ENCODE results near the gene ARHGAP26.
A peak's percentile ranks its signal among the peaks of the same experiment; 100 is the strongest.
"Not testable (repeated sequence)": the region's sequence is repeated elsewhere in the genome, so short reads cannot be mapped to it uniquely, and the experiment has no call there.

The ARHGAP26 gene

DNA sequence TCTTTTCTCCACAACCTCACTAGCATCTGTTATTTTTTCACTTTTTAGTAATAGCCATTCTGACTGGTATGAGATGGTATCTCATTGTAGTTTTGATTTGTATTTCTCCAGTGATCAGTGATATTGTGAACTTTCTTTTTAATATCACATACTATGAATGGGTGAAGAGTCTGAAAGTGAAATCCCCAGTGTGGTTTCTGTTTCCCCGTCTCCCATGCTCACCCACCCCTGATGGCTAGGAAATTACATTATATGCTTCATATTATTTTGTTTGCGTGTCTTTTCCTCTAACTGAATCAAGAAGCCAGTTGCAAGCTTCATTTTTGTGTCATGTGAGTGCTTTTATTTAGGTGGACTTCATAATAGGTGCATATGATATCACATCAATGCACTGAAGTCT is 171.1 kb downstream of the ARHGAP26 start:
- DNase-seq: no peak

DNA sequence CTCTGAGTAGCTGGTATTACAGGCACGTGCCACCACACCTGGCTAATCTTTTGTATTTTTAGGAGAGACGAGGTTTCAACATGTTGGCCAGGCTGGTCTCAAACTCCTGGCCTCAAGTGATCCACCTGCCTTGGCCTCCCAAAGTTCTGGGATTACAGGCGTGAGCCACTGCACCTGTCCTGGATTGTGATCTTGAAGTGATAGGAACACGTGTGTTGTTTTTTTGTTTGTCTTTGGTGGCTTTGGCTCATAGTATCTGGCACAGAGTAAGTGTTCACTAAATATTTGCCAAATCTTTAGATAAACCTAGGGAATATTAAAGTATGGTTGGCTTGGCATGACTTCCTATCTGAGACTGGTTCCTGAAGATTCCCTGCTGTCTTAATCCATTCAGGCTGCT is 172.7 kb downstream of the ARHGAP26 start:
- DNase-seq: no peak

GRCh38 chr5:142944140-142944539 is 174.0 kb downstream of the ARHGAP26 start:
- no peak for DNase-seq

GRCh38 chr5:142945321-142945720 is 175.1 kb downstream of the ARHGAP26 start:
- DNase-seq: no peak

DNA sequence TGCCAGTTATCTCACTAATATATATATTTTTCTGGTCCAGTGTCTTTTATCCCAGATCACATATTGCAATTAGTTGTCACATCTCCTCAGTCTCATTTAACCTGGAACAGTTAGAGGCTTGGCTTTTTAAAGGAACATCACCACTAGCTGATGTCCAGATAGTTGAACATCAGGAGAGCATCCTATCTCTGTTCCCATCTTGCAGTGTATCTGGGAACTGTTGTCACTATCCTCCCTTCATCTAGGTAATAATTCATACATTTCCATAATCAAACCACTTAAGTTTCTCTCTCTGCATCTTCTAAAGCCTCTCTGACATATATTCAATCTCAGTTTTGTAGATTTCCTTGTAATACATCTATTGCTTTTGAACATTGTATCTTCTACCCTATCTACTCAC is 175.7 kb downstream of the ARHGAP26 start:
- DNase-seq: no peak

DNA sequence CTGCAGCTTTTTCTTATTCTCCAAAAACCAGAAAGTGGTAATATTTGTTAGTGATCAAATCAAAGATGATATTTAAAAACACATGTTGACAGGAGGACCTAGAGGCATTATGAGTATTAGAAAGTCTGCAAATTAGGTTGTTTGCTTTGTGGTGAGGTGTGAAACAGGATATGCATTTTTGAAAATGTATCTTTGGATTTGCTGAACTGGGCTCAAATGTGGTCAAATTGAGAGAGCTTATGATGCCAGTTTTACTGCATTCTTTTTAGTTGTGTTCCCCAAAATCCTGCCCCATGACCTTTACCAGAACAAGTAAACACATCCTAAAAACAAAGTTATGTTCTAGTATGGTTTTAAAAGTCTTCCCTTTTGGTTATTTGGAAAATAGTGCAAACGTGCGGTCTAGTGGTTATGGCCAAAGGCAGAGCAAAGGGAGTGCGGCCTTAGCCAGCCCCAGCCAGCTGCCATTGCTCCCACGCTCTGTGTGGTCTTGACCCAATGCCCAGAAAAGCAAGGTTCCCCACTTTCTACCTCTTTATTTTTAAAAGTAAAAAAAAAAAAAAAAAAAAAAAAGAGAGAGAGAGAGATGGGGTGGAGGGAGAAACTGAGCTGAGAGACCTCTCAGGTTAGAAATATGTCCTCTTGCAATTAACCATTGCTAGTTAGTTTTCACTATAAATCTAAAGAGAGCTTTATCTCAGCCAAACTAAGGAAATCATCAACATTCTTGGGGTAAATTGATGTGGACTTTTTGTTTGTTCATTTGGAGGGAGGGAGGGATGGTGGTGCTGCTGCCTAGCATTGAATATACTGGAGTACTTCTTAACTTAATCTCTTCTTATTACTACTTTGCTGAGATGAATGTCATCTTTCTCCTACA is 176.6 kb downstream of the ARHGAP26 start:
- DNase-seq: no peak

- no peak for DNase-seq
Observed at GRCh38 chr5:142947427-142947709, 177.2 kb downstream of the ARHGAP26 start.

- DNase-seq: no peak
Observed at GRCh38 chr5:142952229-142952628, 182.1 kb downstream of the ARHGAP26 start.

DNA sequence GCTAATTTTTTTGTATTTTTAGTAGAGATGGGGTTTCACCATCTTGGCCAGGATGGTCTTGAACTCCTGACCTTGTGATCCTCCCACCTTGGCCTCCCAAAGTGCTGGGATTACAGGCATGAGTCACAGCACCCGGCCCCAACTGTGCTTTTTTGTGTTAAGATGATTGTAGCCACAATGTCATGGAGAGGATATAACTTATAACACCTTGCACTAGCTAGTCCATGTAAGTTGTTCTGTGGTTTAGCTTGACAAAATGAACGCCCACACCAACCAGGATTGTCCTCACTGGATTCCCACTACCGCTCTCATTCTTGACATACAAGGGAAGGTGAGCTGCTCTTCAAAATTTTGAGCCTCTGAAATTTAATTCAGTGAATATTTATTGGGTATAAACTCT is 182.7 kb downstream of the ARHGAP26 start:
- DNase-seq: not testable (repeated sequence)

GRCh38 chr5:142954455-142954854 is 184.3 kb downstream of the ARHGAP26 start:
- no peak for DNase-seq

DNA sequence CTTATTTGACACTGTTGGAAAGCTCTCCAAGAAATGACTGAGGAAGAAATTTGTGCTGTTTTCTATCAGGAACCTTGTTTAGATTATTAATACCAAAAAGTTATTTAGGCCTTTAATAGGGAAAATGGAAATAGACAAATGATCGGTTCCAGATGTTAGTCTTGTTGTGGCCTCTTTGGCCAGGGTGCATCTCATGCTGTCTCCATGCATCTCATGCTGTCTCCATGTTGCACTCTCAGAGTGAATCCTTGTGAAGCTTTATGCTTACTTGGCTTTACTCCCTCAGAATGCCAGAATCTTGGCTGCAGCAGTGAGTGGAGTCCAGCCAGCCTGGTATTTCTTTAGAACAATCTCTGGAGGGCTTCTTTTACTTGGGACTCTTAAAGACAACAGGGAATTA is 185.5 kb downstream of the ARHGAP26 start:
- DNase-seq: no peak

DNA sequence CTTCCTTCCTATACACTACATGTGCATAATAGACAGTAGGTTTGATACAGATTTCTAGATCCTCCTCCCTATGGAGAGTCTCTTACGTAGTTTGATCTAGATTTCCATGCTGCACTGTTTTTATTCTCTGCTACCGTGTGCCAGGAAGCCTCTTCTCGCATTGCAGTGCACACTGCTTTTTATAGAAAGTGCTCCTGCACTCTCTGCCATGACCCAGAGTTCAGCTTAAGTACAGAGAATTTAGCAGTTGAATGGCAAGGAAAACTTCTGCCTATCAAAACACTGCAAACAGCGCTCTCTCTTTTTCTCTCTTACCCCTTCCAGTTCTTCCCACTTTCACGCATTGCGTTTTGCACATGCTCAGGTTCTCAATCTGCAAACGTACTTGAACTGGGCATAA is 187.4 kb downstream of the ARHGAP26 start:
- no peak for DNase-seq

DNA sequence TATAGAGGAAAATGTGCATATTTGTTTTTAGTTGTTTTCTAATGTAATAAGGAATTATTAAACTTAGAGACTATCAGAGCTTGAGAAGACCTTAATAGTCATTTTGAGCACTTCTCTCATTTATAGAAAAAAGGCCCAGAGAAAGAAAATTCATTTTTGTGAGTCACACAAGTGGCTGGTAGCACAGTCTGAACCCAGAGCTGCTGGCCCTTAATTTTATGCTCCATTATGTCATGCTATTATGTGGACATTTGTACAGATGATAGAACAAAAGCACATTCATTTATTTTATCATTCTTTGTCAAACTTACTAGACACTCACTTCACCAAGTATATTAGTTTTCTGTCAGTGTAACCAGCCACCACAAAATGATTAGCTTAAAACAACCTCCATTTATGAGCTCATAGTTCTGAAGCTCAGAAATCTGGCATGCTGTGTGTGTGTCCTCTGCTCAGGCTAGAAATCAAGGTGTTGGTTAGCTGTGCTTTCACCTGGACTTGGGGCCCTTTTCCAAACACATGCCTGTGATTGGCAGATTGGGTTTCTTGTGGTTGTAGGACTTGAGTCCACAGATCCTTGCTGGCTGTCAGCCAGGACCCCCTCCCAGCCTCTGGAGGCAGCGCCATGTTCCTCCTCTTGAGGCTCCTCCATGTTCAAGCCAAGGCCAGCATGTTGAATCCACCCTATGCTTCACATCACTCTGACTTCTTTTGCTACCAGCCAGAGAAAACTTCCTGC is 188.9 kb downstream of the ARHGAP26 start:
- DNase-seq: no peak

DNA sequence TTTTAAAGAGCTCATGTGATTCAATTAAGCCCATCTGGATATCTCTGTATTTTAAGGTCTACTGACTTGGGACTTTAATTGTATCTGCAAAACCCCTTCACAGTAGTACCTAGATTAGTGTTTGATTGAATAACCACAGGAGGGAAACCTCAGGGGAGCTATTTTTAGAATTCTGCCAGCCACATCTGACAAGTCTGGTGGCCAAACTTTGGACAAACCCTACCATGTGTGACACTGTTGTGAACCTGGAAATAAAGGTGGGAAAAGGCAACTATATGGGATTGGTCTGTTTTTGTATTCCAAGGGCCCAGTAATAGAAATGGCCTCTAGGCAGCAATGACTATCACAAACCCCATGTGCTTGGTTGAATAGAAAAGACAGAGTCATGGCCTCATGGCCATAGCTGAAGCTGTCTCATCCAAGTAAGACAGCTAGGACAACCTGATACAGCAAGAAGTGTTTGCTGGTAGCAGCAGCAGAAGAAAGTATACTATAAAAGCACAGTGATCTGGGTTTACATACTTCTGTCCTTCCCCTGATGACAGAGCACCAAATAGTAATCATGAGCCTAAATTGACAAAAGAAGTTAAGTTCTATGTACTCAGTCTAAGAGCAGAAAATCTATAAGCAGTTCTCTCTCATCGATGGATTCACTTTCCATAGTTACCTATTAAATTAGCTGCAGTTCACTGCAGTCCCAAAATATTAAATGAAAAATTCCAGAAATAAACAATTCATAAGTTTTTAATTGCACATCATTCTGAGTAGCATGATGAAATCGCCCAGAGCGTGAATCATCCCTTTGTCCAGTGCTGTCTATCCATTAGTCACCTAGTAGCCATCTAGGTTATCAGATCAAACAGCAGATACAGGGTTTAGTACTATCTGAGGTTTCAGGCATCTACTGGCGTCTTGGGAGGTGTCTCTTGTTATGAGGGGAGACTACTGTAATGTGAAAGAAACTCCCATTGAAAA is 189.8 kb downstream of the ARHGAP26 start:
- DNase-seq: peak; percentile 20

GRCh38 chr5:142961440-142962173 is 191.4 kb downstream of the ARHGAP26 start:
- DNase-seq: no peak

GRCh38 chr5:142962174-142962533 is 192.0 kb downstream of the ARHGAP26 start:
- DNase-seq: no peak

GRCh38 chr5:142965258-142966120 is 195.3 kb downstream of the ARHGAP26 start:
- not testable (repeated sequence) for DNase-seq

DNA sequence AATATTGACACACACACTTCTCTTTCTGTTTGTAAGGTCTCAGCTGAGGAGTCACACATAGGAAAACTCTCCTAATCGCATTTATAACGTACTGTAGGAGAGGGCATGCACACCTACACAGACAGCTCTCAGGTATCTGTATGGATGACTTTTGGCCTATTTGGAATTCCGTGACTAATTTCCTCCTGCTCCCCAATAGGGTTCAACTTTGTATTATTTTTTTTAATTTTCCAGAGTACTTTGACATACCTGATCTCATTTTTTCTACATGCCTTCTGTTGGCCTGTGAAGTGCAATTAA is 195.9 kb downstream of the ARHGAP26 start:
- DNase-seq: no peak

DNA sequence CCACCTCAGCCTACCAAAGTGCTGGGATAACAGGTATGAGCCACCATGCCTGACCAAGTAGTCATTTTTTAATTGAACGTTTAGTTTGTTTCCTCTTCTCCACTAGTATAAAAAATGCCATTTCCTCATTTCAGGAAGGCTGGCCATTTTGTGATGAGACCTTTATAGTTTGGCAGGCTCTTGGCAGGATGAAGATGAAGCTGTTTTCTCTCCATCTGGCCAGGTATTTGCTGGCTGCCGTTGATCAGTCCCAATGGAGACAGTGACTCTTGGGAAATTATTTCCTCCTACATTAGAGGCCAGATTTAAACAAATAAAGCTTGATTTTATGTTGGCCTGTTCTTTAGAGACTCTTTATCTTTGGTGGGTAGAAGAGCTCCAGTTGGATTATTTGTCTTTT is 199.0 kb downstream of the ARHGAP26 start:
- DNase-seq: no peak

DNA sequence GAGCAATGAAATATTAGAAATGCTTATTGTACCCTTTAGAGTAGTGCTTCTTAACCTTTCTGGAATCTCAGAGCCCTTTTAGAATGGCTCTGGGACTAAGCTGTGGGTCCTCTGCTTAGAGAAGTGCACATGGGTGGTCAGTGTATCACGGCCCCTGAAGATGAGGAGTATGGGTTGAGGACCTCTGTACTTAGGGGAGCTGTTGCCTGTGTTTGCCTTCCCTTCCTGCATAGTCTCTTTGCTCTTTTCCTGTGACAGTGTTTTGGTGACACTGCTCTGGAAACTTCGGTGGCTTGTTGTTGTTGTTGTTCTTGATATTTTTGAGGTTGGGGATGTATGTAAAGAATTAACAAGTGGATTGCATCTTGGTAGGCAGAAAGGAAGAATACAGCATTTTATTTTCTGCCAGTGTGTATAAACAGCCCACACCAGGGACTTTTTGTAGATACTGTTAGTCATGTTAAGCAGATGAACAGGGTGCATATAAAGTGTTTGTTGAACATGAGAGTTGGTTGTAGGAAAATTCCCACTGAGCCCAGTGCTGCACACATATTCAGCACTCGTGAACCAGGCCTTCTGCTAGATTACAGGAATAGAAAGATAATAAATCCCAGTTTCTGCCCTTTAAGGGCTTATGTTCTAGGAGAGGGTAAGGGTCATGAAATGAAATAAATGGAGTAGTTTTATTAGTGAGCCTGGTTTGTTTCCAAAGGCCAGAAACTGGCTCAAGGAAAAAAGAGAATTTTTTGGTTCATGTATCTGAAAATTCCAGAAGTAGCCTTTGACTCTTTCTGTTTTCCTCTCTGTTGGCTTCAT is 199.7 kb downstream of the ARHGAP26 start:
- no peak for DNase-seq
